HL-60 (cell line): ENCODE results near the gene FGD6.

ENCODE experiments used
- DNase-seq, 2 experiments: peaks; one replicate each; pipeline ENCODE4 v3.0.0-alpha.2; 2010 to 2020; ENCODE audit warnings: low read depth in 1 of 2, low spot score in 1 of 2
- H3K27ac ChIP-seq: fragments of 250-450 bp; sonication (Bioruptor Pico); replicated peaks from 2 replicates; pipeline ENCODE4 v1.5.1; 2020; ENCODE audit warnings: mild to moderate bottlenecking, moderate library complexity
- H3K27me3 ChIP-seq: fragments of 250-450 bp; sonication (Bioruptor Pico); 2 replicates; pipeline ENCODE4 v1.5.1; 2021; ENCODE audit warnings: mild to moderate bottlenecking, moderate library complexity; ENCODE audit not compliant: insufficient read depth, poor library complexity, severe bottlenecking
- H3K4me3 ChIP-seq: replicated peaks from 2 replicates; pipeline ENCODE4 v1.5.1; 2011; ENCODE audit warnings: mild to moderate bottlenecking, control low read depth, low read length; ENCODE audit not compliant: insufficient read depth
- GABPA ChIP-seq: IDR thresholded peaks from 2 replicates; pipeline ENCODE4 v1.6.1; 2012; ENCODE audit warnings: low read depth
- POLR2AphosphoS5 ChIP-seq: IDR thresholded peaks from 2 replicates; pipeline ENCODE4 v1.6.1; 2012; ENCODE audit warnings: low read depth
- SPI1 ChIP-seq: IDR thresholded peaks from 2 replicates; pipeline ENCODE4 v1.6.1; 2012; ENCODE audit warnings: low read depth, mild to moderate bottlenecking, borderline replicate concordance
- TF ChIP-seq, protein P1 (sequence below): IDR thresholded peaks from one replicate; pipeline ENCODE4 v1.5.1; 2011; ENCODE audit warnings: low read length, control low read depth, inconsistent platforms; ENCODE audit not compliant: insufficient read depth
- TF ChIP-seq, protein P2 (sequence below): IDR thresholded peaks from 2 replicates; pipeline ENCODE4 v1.6.1; 2012; ENCODE audit warnings: low read depth; ENCODE audit not compliant: insufficient replicate concordance

The FGD6 gene

DNA sequence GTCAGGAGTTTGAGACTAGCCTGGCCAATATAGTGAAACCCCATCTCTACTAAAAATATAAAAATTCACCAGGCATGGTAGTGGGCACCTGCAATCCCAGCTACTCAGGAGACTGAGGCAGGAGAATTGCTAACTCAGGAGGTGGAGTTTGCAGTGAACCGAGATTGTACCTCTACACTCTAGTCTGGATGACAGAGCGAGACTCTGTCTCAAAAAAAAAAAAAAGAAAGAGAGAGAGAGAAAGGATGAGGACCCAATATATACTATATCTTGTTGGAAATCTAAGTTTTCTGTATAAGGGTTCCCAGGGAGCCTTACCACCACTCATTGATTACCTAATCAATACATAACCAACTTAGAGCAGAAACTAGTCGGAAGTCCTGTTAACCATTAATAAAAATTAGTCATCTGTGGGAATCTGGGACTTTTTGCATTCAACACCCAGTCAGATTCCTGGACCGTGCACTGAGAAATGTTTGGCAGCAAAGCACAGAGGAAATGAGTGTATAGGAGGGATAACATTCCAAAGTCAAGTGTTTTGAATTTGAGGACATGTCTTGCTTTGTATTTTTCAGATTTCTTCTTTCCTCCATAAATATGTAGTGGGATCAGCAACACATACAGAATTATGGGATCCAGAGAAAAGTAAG is 99.0 kb downstream of the FGD6 start:
- Histone ChIP-seq H3K4me3 (no peak overlapping the region), H3K27me3 (no peaks in the 10 kb centered on the region), H3K27ac (no peak overlapping the region)
- no peak for DNase-seq
- TF ChIP-seq, protein P1, sequence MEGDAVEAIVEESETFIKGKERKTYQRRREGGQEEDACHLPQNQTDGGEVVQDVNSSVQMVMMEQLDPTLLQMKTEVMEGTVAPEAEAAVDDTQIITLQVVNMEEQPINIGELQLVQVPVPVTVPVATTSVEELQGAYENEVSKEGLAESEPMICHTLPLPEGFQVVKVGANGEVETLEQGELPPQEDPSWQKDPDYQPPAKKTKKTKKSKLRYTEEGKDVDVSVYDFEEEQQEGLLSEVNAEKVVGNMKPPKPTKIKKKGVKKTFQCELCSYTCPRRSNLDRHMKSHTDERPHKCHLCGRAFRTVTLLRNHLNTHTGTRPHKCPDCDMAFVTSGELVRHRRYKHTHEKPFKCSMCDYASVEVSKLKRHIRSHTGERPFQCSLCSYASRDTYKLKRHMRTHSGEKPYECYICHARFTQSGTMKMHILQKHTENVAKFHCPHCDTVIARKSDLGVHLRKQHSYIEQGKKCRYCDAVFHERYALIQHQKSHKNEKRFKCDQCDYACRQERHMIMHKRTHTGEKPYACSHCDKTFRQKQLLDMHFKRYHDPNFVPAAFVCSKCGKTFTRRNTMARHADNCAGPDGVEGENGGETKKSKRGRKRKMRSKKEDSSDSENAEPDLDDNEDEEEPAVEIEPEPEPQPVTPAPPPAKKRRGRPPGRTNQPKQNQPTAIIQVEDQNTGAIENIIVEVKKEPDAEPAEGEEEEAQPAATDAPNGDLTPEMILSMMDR, result no peak
- TF ChIP-seq SPI1, result no peak
- TF ChIP-seq POLR2AphosphoS5, result no peak
- TF ChIP-seq GABPA, result no peak
- TF ChIP-seq, protein P2, sequence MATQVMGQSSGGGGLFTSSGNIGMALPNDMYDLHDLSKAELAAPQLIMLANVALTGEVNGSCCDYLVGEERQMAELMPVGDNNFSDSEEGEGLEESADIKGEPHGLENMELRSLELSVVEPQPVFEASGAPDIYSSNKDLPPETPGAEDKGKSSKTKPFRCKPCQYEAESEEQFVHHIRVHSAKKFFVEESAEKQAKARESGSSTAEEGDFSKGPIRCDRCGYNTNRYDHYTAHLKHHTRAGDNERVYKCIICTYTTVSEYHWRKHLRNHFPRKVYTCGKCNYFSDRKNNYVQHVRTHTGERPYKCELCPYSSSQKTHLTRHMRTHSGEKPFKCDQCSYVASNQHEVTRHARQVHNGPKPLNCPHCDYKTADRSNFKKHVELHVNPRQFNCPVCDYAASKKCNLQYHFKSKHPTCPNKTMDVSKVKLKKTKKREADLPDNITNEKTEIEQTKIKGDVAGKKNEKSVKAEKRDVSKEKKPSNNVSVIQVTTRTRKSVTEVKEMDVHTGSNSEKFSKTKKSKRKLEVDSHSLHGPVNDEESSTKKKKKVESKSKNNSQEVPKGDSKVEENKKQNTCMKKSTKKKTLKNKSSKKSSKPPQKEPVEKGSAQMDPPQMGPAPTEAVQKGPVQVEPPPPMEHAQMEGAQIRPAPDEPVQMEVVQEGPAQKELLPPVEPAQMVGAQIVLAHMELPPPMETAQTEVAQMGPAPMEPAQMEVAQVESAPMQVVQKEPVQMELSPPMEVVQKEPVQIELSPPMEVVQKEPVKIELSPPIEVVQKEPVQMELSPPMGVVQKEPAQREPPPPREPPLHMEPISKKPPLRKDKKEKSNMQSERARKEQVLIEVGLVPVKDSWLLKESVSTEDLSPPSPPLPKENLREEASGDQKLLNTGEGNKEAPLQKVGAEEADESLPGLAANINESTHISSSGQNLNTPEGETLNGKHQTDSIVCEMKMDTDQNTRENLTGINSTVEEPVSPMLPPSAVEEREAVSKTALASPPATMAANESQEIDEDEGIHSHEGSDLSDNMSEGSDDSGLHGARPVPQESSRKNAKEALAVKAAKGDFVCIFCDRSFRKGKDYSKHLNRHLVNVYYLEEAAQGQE, result no peak

DNA sequence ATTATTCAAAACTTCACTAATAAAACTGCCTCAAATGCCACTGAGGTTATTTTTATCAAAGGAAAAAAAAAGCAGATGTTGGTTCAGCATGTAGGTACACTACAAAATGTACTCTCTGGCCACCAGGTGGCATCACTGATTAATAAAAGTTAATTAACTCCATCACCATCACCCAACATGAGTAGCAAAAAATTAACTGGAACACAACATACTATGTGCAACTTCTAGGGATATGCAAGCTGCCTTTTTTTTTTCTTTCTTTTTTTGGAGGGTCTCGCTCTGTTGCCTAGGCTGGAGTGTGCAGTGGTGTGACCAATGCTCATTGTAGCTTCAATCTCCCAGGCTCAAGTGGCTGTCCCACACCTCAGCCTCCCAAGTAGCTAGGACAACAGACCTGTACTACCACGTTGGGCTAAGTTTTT is 100.1 kb downstream of the FGD6 start:
- H3K27me3 ChIP-seq, result no peaks in the 10 kb centered on the region
- no peak overlapping the region for H3K27ac ChIP-seq
- no peak overlapping the region for H3K4me3 ChIP-seq
- TF ChIP-seq, protein P1, result peak; percentile 53
- TF ChIP-seq, protein P2, result no peak
- TF ChIP-seq POLR2AphosphoS5, result no peak
- DNase-seq, result peak; percentile 15 to 57

DNA sequence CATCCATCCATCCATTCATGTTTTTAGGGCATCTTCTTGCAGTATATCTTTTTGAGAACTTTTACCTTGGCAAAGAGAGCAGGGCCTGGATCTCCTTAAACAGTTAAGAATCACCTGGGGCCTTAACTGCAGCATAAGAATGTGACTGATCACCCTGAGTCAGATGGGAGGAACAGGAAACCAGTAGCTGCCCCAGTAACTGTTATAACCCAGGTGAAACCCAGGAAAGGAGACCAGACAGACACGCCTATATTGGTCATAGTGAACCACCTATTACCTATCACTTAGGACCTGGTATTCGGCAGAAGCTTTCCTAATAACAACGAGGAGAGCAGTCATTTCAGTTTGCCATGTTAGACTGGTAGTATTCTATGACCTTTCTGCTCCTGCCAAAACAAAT is 100.5 kb downstream of the FGD6 start:
- no peak for DNase-seq
- no peak overlapping the region for H3K27ac ChIP-seq
- H3K27me3 ChIP-seq, result no peaks in the 10 kb centered on the region
- TF ChIP-seq POLR2AphosphoS5, result no peak
- no peak for TF ChIP-seq GABPA
- TF ChIP-seq, protein P2, result no peak
- TF ChIP-seq, protein P1, result no peak
- TF ChIP-seq SPI1, result no peak
- no peak overlapping the region for H3K4me3 ChIP-seq
